HG03469 (cell line): ENCODE data around the gene CA5A.
"Not testable (repeated sequence)": the region's sequence is repeated elsewhere in the genome, so short reads cannot be mapped to it uniquely, and the experiment has no call there.

Source experiments
- ATAC-seq: cut with Tn5 transposase; IDR thresholded peaks from one replicate; pipeline ENCODE4 v1.9.1; 2021; ENCODE audit warnings: mild to moderate bottlenecking, moderate library complexity, moderate number of reproducible peaks; ENCODE audit not compliant: unreplicated experiment

The CA5A gene

GRCh38 chr16:87926246-87927194, 9.8 kb downstream of the CA5A start:
- no peak for ATAC-seq

GRCh38 chr16:87924811-87925670, 11.3 kb downstream of the CA5A start:
- no peak for ATAC-seq

- ATAC-seq: no peak
These were observed 12.1 kb downstream of the CA5A start for GRCh38 chr16:87924041-87924810.

GRCh38 chr16:87922250-87922871, 14.0 kb downstream of the CA5A start:
- ATAC-seq: no peak

- no peak for ATAC-seq
These were observed 15.0 kb downstream of the CA5A start for GRCh38 chr16:87921236-87921773.

GRCh38 chr16:87919681-87919994, 16.7 kb downstream of the CA5A start:
- ATAC-seq: no peak

- no peak for ATAC-seq
These were observed 17.3 kb downstream of the CA5A start for GRCh38 chr16:87918866-87919680.

GRCh38 chr16:87918338-87918737, 18.0 kb downstream of the CA5A start:
- ATAC-seq: no peak

- no peak for ATAC-seq
These were observed 18.8 kb downstream of the CA5A start for GRCh38 chr16:87917503-87917902.

GRCh38 chr16:87914812-87915211, 21.5 kb downstream of the CA5A start:
- no peak for ATAC-seq

GRCh38 chr16:87914021-87914725, 22.2 kb downstream of the CA5A start:
- ATAC-seq: not testable (repeated sequence)

GRCh38 chr16:87912691-87913090, 23.6 kb downstream of the CA5A start:
- ATAC-seq: not testable (repeated sequence)

- ATAC-seq: not testable (repeated sequence)
These were observed 25.1 kb downstream of the CA5A start for GRCh38 chr16:87911106-87911763.

- peak; percentile 60 for ATAC-seq
These were observed 27.0 kb downstream of the CA5A start for GRCh38 chr16:87909203-87909935.

GRCh38 chr16:87908101-87908500, 28.2 kb downstream of the CA5A start:
- ATAC-seq: not testable (repeated sequence)

GRCh38 chr16:87905521-87905920, 30.8 kb downstream of the CA5A start:
- ATAC-seq: not testable (repeated sequence)

GRCh38 chr16:87904963-87905362, 31.4 kb downstream of the CA5A start:
- not testable (repeated sequence) for ATAC-seq

GRCh38 chr16:87900489-87900888, 35.8 kb downstream of the CA5A start:
- ATAC-seq: not testable (repeated sequence)
